ENCODE measurements around the gene CDCA7L.

Gene CDCA7L

DNA sequence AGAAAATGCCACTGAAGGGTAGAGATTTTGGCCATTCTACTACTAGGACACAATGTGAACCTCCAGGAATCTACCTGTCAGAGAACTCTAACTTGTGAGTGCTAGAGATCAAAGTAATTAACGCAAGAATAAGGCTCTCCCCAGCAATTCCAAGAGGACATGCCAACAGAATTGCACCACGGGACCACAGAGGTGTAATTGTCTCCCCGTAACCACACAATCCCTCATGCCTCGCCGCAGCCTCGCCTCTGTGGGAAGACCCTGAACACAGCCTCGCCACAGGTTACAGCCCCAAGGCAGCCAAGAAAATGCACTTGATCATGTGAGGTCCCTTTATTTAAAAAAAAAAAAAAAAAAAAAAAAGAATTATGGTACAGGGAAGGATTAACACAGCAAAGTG, 29.5 kb downstream of the CDCA7L start:
- Histone ChIP-seq H3K36me3 (replicated peaks; ENCODE audit: insufficient read depth, low read length) (no peaks in the 10 kb centered on the region), H3K9me3 (replicated peaks; ENCODE audit: insufficient read depth, low read length) (no peaks in the 10 kb centered on the region), H3K4me1 (ENCODE audit: low read length) (no peaks in the 10 kb centered on the region), H3F3A (ENCODE audit: insufficient read depth, low read length) (no peaks in the 10 kb centered on the region), H3K9me2 (replicated peaks; ENCODE audit: insufficient read depth, low read length) (no peaks in the 10 kb centered on the region), H2AFZ (ENCODE audit: low read length) (no peak overlapping the region), H4K20me1 (ENCODE audit: insufficient read depth, low read length) (no peaks in the 10 kb centered on the region), H3K27me3 (replicated peaks; ENCODE audit: insufficient read depth, low read length) (no peaks in the 10 kb centered on the region), H3K79me2 (ENCODE audit: low read length) (peaks cover 49% of the 10 kb centered on the region), H3K4me2 (ENCODE audit: low read depth, low read length) (no peak overlapping the region), H3K9ac (ENCODE audit: low read length) (no peak overlapping the region), H3K4me3 (ENCODE audit: low read length) (no peak overlapping the region), H3K27ac (ENCODE audit: low read length) (no peak overlapping the region)
- no peak for DNase-seq
- TF ChIP-seq EZH2 (optimal IDR thresholded peaks at IDR 0.05; ENCODE audit: low read depth, low read length): no peak
- TF ChIP-seq, protein P1, sequence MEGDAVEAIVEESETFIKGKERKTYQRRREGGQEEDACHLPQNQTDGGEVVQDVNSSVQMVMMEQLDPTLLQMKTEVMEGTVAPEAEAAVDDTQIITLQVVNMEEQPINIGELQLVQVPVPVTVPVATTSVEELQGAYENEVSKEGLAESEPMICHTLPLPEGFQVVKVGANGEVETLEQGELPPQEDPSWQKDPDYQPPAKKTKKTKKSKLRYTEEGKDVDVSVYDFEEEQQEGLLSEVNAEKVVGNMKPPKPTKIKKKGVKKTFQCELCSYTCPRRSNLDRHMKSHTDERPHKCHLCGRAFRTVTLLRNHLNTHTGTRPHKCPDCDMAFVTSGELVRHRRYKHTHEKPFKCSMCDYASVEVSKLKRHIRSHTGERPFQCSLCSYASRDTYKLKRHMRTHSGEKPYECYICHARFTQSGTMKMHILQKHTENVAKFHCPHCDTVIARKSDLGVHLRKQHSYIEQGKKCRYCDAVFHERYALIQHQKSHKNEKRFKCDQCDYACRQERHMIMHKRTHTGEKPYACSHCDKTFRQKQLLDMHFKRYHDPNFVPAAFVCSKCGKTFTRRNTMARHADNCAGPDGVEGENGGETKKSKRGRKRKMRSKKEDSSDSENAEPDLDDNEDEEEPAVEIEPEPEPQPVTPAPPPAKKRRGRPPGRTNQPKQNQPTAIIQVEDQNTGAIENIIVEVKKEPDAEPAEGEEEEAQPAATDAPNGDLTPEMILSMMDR (IDR thresholded peaks at IDR 0.05; ENCODE audit: low read length): no peak
- TF ChIP-seq EZH2phosphoT487 (IDR thresholded peaks at IDR 0.05; ENCODE audit: low read length): no peak

DNA sequence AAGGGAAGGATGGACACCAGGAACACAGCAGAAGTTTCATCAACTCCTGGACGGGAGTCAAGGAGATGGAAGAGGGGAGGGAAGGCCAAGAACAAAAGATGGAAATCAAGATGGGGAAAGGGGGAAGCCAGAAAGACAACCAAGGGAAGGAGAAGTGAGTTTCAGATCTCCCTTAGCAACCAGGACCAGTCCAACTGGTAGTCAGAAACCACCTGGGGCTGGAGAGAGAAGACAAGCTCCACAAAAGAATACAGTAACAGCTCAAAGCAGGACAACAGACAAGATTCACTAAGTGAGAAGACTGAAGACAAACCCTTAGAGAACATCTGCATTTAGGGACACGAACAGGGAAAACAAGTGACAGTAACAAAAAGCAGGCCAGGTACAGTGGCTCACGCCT, 30.6 kb downstream of the CDCA7L start:
- Histone ChIP-seq H3F3A (ENCODE audit: insufficient read depth, low read length) (no peaks in the 10 kb centered on the region), H3K79me2 (ENCODE audit: low read length) (peaks cover 39% of the 10 kb centered on the region), H3K27me3 (replicated peaks; ENCODE audit: insufficient read depth, low read length) (no peaks in the 10 kb centered on the region), H3K4me1 (ENCODE audit: low read length) (no peaks in the 10 kb centered on the region), H3K9ac (ENCODE audit: low read length) (no peak overlapping the region), H4K20me1 (ENCODE audit: insufficient read depth, low read length) (no peaks in the 10 kb centered on the region), H3K36me3 (replicated peaks; ENCODE audit: insufficient read depth, low read length) (no peaks in the 10 kb centered on the region), H3K9me2 (replicated peaks; ENCODE audit: insufficient read depth, low read length) (no peaks in the 10 kb centered on the region), H3K4me3 (ENCODE audit: low read length) (no peak overlapping the region), H2AFZ (ENCODE audit: low read length) (no peak overlapping the region), H3K4me2 (ENCODE audit: low read depth, low read length) (no peak overlapping the region), H3K27ac (ENCODE audit: low read length) (no peak overlapping the region), H3K9me3 (replicated peaks; ENCODE audit: insufficient read depth, low read length) (no peaks in the 10 kb centered on the region)
- DNase-seq: no peak
- no peak for TF ChIP-seq EZH2phosphoT487 (IDR thresholded peaks at IDR 0.05; ENCODE audit: low read length)
- TF ChIP-seq, protein P1 (IDR thresholded peaks at IDR 0.05; ENCODE audit: low read length): no peak
- no peak for TF ChIP-seq EZH2 (optimal IDR thresholded peaks at IDR 0.05; ENCODE audit: low read depth, low read length)

GRCh38 chr7:21914671-21915070, 31.0 kb downstream of the CDCA7L start:
- H3K9ac ChIP-seq (ENCODE audit: low read length): no peak overlapping the region
- no peak overlapping the region for H3K27ac ChIP-seq (ENCODE audit: low read length)
- DNase-seq: no peak
- H3F3A ChIP-seq (ENCODE audit: insufficient read depth, low read length): no peaks in the 10 kb centered on the region
- H3K9me2 ChIP-seq (replicated peaks; ENCODE audit: insufficient read depth, low read length): no peaks in the 10 kb centered on the region
- no peak overlapping the region for H3K4me3 ChIP-seq (ENCODE audit: low read length)
- no peaks in the 10 kb centered on the region for H3K4me1 ChIP-seq (ENCODE audit: low read length)
- no peaks in the 10 kb centered on the region for H3K27me3 ChIP-seq (replicated peaks; ENCODE audit: insufficient read depth, low read length)
- TF ChIP-seq EZH2phosphoT487 (IDR thresholded peaks at IDR 0.05; ENCODE audit: low read length) (no peak), EZH2 (optimal IDR thresholded peaks at IDR 0.05; ENCODE audit: low read depth, low read length) (no peak)
- TF ChIP-seq, protein P1 (IDR thresholded peaks at IDR 0.05; ENCODE audit: low read length): no peak
- H4K20me1 ChIP-seq (ENCODE audit: insufficient read depth, low read length): no peaks in the 10 kb centered on the region
- H3K36me3 ChIP-seq (replicated peaks; ENCODE audit: insufficient read depth, low read length): no peaks in the 10 kb centered on the region
- H3K79me2 ChIP-seq (ENCODE audit: low read length): peaks cover 34% of the 10 kb centered on the region
- H2AFZ ChIP-seq (ENCODE audit: low read length): no peak overlapping the region
- no peaks in the 10 kb centered on the region for H3K9me3 ChIP-seq (replicated peaks; ENCODE audit: insufficient read depth, low read length)
- H3K4me2 ChIP-seq (ENCODE audit: low read depth, low read length): no peak overlapping the region
